Ecto neural progenitor cell (in vitro differentiated cells): ENCODE measurements around the gene TRERF1.
A peak's percentile ranks its signal among the peaks of the same experiment; 100 is the strongest.

ENCODE experiments used
- DNase-seq: peaks from one replicate; pipeline ENCODE4 v3.0.0-alpha.2; 2018; ENCODE audit warnings: low spot score

The TRERF1 gene

GRCh38 chr6:42185597-42185996, 266.1 kb downstream of the TRERF1 start:
- no peak for DNase-seq

- no peak for DNase-seq
Measured at GRCh38 chr6:42184475-42184874, 267.3 kb downstream of the TRERF1 start.

GRCh38 chr6:42182101-42182500, 269.6 kb downstream of the TRERF1 start:
- no peak for DNase-seq

- DNase-seq: no peak
Measured at GRCh38 chr6:42179945-42180313, 271.8 kb downstream of the TRERF1 start.

GRCh38 chr6:42179261-42179944, 272.3 kb downstream of the TRERF1 start:
- DNase-seq: no peak

GRCh38 chr6:42177514-42178364, 274.0 kb downstream of the TRERF1 start:
- peak; percentile 86 for DNase-seq

- DNase-seq: no peak
Measured at GRCh38 chr6:42176981-42177380, 274.7 kb downstream of the TRERF1 start.

GRCh38 chr6:42175860-42176259, 275.9 kb downstream of the TRERF1 start:
- DNase-seq: no peak
